ENCODE results near the gene ADGRG6.

The ADGRG6 gene

DNA sequence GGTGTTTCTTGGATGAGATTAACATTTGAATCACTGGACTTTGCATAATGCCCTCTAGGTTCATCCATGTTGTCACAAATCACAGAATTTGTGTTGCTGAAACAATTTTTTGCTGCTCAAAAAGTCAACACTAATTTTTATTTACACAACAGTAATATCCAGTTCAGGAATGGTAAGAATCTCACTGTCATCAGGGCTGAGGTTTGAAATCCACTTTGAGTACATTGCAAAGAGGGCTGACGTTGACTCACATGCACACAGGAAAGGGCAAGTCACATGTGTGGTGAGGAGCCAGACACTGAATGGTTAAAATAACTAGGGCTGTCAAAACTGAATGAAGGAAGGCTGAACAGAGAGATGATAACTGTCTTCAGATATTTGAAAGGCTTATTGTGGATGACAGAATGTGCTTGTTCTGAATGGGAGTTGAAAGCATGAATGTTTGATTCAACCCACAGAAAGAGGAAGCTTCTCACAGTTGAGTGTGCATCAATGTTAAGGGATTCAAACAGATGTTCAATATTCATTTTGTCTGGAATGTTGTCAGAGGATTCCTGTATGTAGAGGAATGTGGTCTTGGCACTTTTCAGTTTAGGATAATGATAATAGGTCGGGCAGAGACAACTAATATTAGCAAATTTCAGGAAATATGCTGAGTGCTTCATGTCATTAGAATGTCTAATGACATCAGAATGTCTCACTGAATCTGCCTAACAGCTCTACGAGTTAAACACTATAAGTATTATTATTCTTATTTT is 3.6 kb upstream of the ADGRG6 start:
- no peaks in the 10 kb centered on the region for H3K9me3 Mint-ChIP-seq
- H3K4me3 Mint-ChIP-seq, result no peak overlapping the region
- peaks cover 35% of the 10 kb centered on the region for H3K27me3 Mint-ChIP-seq (ENCODE audit: low read depth)
- H3K27ac Mint-ChIP-seq, result no peak overlapping the region
- H3K4me1 Mint-ChIP-seq (ENCODE audit: low read depth), result no peaks in the 10 kb centered on the region
- DNase-seq (ENCODE audit: low spot score), result no peak
- H3K36me3 Mint-ChIP-seq (ENCODE audit: low read depth), result no peaks in the 10 kb centered on the region

DNA sequence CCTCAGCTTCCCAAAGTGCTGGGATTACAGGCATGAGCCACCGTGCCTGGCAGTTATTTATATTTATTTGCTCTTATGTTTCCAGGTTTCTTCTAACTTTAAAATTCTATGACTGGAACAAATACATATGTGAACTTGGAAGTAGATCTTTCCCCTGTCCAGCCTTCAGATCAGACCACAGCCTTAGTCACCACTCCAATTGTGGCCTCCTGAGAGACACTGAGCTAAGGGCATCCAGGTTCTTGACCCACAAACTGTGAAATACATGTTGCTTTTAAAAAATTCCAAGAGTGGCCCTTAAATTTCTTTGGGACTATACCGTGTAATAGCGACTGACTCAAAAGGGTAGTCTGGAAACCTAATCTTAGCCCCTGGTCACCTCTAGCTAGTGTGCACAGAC is 1.5 kb upstream of the ADGRG6 start:
- no peaks in the 10 kb centered on the region for H3K36me3 Mint-ChIP-seq (ENCODE audit: low read depth)
- H3K9me3 Mint-ChIP-seq, result no peaks in the 10 kb centered on the region
- H3K4me1 Mint-ChIP-seq (ENCODE audit: low read depth), result no peaks in the 10 kb centered on the region
- no peak overlapping the region for H3K27ac Mint-ChIP-seq
- H3K27me3 Mint-ChIP-seq (ENCODE audit: low read depth), result peaks cover 37% of the 10 kb centered on the region
- no peak overlapping the region for H3K4me3 Mint-ChIP-seq
- no peak for DNase-seq (ENCODE audit: low spot score)

DNA sequence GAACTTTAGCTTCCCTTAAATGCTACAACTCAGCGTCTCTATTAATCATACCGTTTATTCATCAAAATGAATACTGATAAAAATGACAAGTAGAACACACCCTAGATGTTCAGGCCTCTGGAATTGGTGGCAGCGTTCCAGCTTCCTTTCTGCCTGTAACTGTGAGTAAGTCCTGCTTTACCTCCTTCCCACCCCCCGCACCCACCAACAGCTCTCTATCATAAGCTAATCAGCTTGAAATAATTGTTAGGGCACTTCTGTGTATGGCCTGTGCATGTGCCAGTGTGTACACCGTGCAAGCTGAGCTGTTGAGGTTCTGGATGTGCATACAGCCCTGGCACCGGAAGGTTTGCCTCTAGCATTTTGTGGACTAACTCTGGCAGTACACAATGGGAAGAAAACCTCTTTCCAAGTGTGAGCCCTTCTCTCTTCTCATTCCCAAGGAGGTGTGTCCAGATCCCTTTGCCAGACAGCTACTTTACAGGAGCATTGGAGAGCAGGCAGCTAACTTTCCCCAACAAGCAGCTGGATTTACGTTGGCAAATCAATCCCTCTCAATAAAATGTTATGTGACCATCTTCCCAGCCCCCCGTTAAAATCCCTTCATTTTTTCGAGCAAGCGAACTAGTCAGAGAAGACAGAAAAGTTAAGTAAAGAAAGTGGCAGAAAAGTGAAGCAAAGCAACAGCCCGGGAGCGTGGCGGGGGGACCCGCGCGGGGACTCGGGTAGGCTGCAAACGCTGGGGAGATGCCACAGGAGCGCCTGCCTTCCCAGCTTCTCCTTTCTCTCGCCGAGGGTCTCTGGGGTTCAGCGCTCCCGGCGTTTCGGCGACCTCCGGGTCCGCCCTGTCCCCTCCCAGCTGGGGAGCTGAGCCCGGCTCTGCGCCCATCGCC is 803 bp upstream of the ADGRG6 start:
- peak overlapping the region; percentile 52 for H3K4me3 Mint-ChIP-seq
- H3K27me3 Mint-ChIP-seq (ENCODE audit: low read depth), result peaks cover 37% of the 10 kb centered on the region
- no peaks in the 10 kb centered on the region for H3K9me3 Mint-ChIP-seq
- no peak overlapping the region for H3K27ac Mint-ChIP-seq
- H3K36me3 Mint-ChIP-seq (ENCODE audit: low read depth), result no peaks in the 10 kb centered on the region
- H3K4me1 Mint-ChIP-seq (ENCODE audit: low read depth), result no peaks in the 10 kb centered on the region
- DNase-seq (ENCODE audit: low spot score), result no peak

DNA sequence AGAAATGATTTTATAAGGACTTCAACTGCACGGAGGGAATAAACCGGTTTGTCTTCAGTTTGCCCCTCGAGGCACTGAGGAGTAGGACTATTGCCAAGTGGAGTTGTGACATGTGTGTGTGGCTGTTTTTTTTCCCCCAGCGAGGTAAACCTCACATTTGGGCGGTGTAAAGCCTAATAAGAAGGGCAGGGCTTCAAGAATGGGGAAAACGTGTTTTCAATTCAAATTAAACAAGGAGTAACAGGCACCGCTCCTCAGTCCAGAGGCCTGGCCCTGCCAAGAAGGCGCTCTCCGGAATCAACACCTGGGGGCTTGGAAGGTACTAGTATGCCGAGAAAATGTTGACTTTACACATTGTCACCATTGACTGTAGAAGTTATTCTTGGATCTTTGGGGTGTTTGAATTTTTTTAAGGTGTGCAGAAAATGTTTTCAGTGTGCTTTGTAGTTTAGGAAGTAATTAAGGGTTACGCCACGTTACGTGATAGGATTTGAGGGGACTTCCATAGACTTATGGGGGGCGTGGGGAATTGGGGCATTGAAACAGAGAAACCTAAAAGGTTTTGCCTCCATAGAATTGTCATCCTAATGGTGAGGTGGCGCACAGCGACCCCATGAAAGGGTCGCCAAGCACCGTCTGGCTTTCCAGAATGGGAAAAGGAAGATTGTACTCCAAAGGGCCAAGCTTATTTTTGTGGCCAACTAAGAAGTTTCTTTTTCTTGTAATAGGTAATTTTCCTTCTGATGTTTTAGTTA is 791 bp downstream of the ADGRG6 start:
- Mint-ChIP-seq H3K4me3 (peak overlapping the region; percentile 73), H3K36me3 (ENCODE audit: low read depth) (no peaks in the 10 kb centered on the region), H3K4me1 (ENCODE audit: low read depth) (no peaks in the 10 kb centered on the region)

DNA sequence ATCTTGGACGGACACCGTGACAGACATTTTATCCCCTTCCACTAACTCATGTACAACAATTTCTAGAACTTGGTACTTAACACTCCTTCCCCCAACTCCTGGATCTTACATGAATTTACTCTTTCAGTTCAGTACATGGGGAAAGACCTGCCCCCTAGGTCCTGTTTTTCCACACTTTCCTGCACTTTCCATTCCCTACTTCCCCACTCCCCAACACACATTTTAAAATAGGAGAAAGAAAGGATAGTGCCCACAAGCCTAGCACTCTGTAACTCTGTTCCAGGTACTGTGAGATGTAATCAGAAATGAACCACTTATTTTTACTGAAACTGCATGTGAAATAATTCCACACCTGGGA is 1.3 kb downstream of the ADGRG6 start:
- Mint-ChIP-seq H3K4me3 (no peak overlapping the region), H3K36me3 (ENCODE audit: low read depth) (no peaks in the 10 kb centered on the region), H3K27ac (no peak overlapping the region), H3K4me1 (ENCODE audit: low read depth) (no peaks in the 10 kb centered on the region), H3K27me3 (ENCODE audit: low read depth) (peaks cover 45% of the 10 kb centered on the region), H3K9me3 (no peaks in the 10 kb centered on the region)
- no peak for DNase-seq (ENCODE audit: low spot score)

More for the DNA sequence above, 791 bp downstream of the ADGRG6 start:
- no peak for DNase-seq (ENCODE audit: low spot score)
- H3K9me3 Mint-ChIP-seq, result no peaks in the 10 kb centered on the region
- no peak overlapping the region for H3K27ac Mint-ChIP-seq
- peaks cover 44% of the 10 kb centered on the region for H3K27me3 Mint-ChIP-seq (ENCODE audit: low read depth)

DNA sequence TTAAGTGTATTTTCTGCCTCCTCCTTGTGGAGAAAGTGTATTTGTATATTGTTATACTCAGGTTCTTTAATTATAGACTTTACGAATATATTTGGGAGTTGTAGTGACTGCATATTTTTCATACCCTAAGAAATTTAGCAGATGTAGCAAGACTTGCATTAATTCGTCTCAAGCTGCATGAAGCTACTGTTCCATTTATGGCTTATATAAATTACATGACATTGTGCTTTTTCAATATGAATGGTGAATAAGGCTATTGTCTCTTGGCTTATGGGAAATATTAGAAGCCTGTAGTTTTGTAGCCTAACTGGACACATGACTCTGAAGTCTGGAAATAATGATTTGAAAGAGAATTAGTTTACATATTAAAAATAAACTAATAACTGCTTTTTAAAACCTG is 2.4 kb downstream of the ADGRG6 start:
- DNase-seq (ENCODE audit: low spot score), result no peak
- H3K36me3 Mint-ChIP-seq (ENCODE audit: low read depth), result no peaks in the 10 kb centered on the region
- H3K9me3 Mint-ChIP-seq, result no peaks in the 10 kb centered on the region
- no peak overlapping the region for H3K27ac Mint-ChIP-seq
- H3K4me1 Mint-ChIP-seq (ENCODE audit: low read depth), result no peaks in the 10 kb centered on the region
- H3K4me3 Mint-ChIP-seq, result no peak overlapping the region
- H3K27me3 Mint-ChIP-seq (ENCODE audit: low read depth), result peaks cover 44% of the 10 kb centered on the region

DNA sequence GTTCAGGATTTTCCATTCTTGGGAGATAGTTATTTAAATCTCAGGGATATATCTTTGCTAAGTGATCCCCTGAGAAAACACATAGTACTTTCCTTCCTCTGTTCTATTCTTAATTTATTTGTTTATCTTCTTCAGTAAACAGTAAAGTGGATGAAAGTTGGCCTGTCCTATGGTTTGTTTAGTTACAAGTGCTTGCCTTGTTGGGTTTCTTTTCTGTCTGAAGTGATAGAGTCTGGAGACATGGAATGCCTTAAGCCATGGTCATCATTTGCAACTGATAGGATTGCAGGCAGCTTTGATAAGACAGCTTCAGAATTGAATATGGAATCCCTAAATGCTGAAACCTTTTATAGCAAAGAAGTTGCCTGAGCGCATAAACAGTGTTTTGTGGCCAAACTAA is 4.9 kb downstream of the ADGRG6 start:
- Mint-ChIP-seq H3K4me1 (ENCODE audit: low read depth) (no peaks in the 10 kb centered on the region), H3K4me3 (no peak overlapping the region), H3K36me3 (ENCODE audit: low read depth) (no peaks in the 10 kb centered on the region), H3K9me3 (no peaks in the 10 kb centered on the region), H3K27me3 (ENCODE audit: low read depth) (peaks cover 38% of the 10 kb centered on the region), H3K27ac (no peak overlapping the region)
- DNase-seq (ENCODE audit: low spot score), result no peak

DNA sequence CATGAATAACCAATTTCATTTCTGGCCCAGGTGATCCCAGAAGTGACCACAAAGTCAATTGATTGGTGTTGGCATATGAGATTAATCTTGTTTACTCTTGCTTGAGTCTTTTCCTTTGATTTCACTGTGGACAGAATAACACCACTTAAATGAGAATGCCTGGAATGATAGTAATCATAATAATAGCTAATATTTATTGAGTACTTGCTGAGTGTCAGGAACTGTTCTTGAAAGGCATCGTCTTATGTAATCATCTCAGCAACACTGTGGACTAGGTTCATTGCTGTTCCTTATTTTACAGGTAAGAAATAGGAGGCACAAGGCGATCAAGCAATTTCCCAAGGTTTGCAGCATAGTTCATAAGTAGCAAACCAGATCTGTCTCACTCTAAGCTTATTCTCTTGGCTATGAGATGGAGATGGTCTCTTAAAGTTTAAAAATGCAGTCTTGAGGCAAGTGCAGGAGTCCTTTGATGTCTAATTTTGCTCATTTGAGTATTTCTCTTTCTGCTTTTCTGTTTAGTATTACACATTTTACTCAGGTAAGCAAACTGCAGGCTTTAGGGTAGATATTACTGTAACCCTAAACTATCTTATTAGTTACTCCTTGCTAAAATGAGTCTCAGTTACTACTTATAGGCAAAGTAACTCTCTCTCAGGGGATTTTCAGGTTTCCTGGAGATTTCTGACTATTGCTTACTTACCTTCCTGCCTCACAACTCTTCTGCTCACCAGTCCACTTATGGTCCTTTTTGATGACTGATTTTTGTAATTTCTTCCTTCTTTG is 6.3 kb downstream of the ADGRG6 start:
- Mint-ChIP-seq H3K4me3 (no peak overlapping the region), H3K9me3 (no peaks in the 10 kb centered on the region), H3K27ac (no peak overlapping the region), H3K27me3 (ENCODE audit: low read depth) (peaks cover 28% of the 10 kb centered on the region), H3K36me3 (ENCODE audit: low read depth) (no peaks in the 10 kb centered on the region), H3K4me1 (ENCODE audit: low read depth) (no peaks in the 10 kb centered on the region)
- no peak for DNase-seq (ENCODE audit: low spot score)

DNA sequence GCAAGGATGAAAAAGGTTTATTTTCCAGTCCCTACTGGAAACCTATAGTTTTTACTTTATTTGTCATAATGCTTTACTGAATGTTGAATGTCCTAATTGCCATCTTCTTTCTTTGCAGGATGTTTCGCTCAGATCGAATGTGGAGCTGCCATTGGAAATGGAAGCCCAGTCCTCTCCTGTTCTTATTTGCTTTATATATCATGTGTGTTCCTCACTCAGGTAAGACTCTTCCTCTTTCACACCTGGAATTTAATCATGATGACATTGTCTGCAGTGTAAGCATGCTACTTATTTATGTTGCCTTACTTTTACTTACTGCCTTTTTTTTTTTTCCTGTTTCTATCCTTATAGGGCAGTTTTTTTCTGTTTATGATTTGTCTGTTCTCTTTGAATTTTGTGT is 7.6 kb downstream of the ADGRG6 start:
- H3K4me3 Mint-ChIP-seq, result no peak overlapping the region
- no peaks in the 10 kb centered on the region for H3K36me3 Mint-ChIP-seq (ENCODE audit: low read depth)
- no peaks in the 10 kb centered on the region for H3K4me1 Mint-ChIP-seq (ENCODE audit: low read depth)
- no peak overlapping the region for H3K27ac Mint-ChIP-seq
- peaks cover 23% of the 10 kb centered on the region for H3K27me3 Mint-ChIP-seq (ENCODE audit: low read depth)
- no peaks in the 10 kb centered on the region for H3K9me3 Mint-ChIP-seq
- no peak for DNase-seq (ENCODE audit: low spot score)

DNA sequence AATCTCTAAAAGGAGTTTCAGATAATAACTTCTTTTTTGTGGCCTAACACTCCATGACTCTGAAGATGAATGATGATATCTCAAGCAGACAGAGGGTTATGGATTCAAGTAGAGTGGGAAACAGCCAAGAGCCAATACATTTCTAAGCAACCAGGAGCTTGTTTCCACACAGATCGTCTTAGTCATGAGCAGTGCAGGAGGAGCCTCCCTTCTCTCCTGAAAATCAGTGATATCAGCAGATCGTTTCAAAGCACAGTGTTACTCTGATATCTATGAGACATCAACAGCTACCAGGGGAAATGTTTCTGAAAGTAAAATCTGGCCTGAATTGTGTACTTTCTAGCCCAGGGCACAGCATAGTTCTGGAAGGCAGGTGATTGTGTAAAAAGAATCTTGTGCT is 11.5 kb downstream of the ADGRG6 start:
- no peaks in the 10 kb centered on the region for H3K4me1 Mint-ChIP-seq (ENCODE audit: low read depth)
- no peaks in the 10 kb centered on the region for H3K9me3 Mint-ChIP-seq
- DNase-seq (ENCODE audit: low spot score), result no peak
- peaks cover 13% of the 10 kb centered on the region for H3K27me3 Mint-ChIP-seq (ENCODE audit: low read depth)
- no peak overlapping the region for H3K27ac Mint-ChIP-seq
- H3K36me3 Mint-ChIP-seq (ENCODE audit: low read depth), result no peaks in the 10 kb centered on the region
- no peak overlapping the region for H3K4me3 Mint-ChIP-seq

DNA sequence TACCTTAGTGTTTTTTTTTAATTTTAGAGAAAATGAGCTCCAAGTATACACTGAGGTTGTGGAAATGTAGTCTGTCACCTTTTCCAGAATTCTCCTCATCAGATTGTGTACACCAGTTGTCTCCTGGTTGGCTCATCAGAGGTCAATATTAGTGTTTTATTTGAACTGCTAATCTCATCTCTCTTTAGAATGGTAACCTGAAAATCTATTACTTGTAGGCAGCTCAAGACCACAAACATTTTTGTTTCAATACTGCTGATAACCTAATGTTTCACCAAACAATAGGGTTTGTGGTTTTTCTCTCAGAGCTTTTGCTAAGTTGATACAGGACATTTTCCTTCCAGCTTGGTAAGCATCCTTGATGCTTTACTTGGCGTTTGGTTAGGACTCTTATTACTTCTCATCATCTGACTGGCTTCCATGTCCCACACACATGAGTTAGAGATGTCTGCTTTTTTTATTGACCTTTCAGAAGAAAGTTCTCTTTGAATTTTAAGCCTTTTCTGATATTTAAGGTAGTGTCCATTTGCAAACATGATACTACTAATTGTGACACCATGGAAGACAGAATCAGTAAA is 15.1 kb downstream of the ADGRG6 start:
- no peak overlapping the region for H3K27ac Mint-ChIP-seq
- peaks cover 3% of the 10 kb centered on the region for H3K27me3 Mint-ChIP-seq (ENCODE audit: low read depth)
- no peak overlapping the region for H3K4me3 Mint-ChIP-seq
- no peaks in the 10 kb centered on the region for H3K36me3 Mint-ChIP-seq (ENCODE audit: low read depth)
- no peak for DNase-seq (ENCODE audit: low spot score)
- no peaks in the 10 kb centered on the region for H3K4me1 Mint-ChIP-seq (ENCODE audit: low read depth)
- H3K9me3 Mint-ChIP-seq, result no peaks in the 10 kb centered on the region

DNA sequence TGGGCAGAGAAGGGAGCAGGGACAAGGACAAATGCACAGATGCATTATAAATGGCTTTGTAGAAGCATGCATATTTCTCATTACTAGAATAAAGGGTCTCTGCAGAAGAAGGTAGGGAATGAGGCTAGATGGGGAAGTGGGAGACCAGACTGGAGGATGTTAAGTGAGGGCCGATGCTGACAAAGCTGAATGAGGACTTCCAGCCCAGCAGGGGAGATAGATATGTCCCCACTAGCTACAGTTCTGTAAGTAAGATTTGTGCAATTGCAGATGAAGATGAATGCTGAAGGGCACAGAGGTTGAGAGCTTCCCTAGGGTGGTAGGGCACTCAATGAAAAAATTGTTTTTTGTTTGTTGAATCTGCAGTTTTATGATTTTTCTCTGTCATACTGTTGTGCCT is 16.9 kb downstream of the ADGRG6 start:
- Mint-ChIP-seq H3K4me1 (ENCODE audit: low read depth) (no peaks in the 10 kb centered on the region), H3K4me3 (no peak overlapping the region), H3K9me3 (no peaks in the 10 kb centered on the region), H3K36me3 (ENCODE audit: low read depth) (no peaks in the 10 kb centered on the region), H3K27me3 (ENCODE audit: low read depth) (peaks cover 2% of the 10 kb centered on the region), H3K27ac (no peak overlapping the region)
- no peak for DNase-seq (ENCODE audit: low spot score)

DNA sequence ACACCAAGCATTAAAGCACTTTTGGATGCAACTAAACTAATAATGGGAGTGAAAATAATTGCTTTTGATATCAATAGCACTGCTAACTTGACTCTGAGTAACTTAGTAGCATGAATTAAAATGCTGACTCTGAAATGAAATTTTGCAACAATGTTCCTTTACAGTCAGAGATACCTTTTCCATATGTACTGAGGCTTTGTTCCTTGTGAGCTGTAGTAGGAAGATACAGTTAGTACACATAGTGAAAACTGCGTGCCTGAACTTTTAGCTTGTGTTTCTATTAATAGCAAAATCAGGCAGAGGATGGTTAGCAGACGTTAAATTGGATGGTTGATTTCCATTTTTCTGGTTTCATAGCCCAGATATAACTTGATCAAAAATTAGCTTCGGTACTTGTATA is 18.6 kb downstream of the ADGRG6 start:
- Mint-ChIP-seq H3K27ac (no peak overlapping the region), H3K4me3 (no peak overlapping the region), H3K27me3 (ENCODE audit: low read depth) (peaks cover 5% of the 10 kb centered on the region), H3K36me3 (ENCODE audit: low read depth) (no peaks in the 10 kb centered on the region), H3K9me3 (no peaks in the 10 kb centered on the region), H3K4me1 (ENCODE audit: low read depth) (no peaks in the 10 kb centered on the region)
- no peak for DNase-seq (ENCODE audit: low spot score)
